Right lung (tissue), 5 donors: ENCODE measurements around the gene GABRG3. TPM values are rescaled to one million over a fixed set of nuclear protein-coding genes. Genes with fewer than 3 reads are reported as not detected.

Source experiments
- DNase-seq, 2 donors: peaks; one replicate each; pipeline ENCODE4 v3.0.0-alpha.2; 2013
- polyA plus RNA-seq, 5 donors: library from polyadenylated mRNA; unstranded; fragments of 120-200 nt; gene quantifications; one replicate each; pipeline versions ENCODE4 v1.2.1 to v1.2.3, GENCODE V29; 2013; ENCODE audit warnings: inconsistent platforms in 1 of 5, low replicate concordance in 1 of 5; ENCODE audit not compliant: insufficient read length in 5 of 5, insufficient read depth in 1 of 5

GABRG3 gene
- polyA plus RNA-seq, 5 donors: 7.1 to 14.1 (median 10.2) TPM

GRCh38 chr15:27061739-27062138, 90.8 kb downstream of the GABRG3 start:
- DNase-seq: no peak

GRCh38 chr15:27062951-27063350, 92.0 kb downstream of the GABRG3 start:
- DNase-seq: peak in 1 of 2 donors; percentile 9

GRCh38 chr15:27064080-27064479, 93.1 kb downstream of the GABRG3 start:
- no peak for DNase-seq

- no peak for DNase-seq
These were observed 94.2 kb downstream of the GABRG3 start for GRCh38 chr15:27065151-27065550.

GRCh38 chr15:27065785-27066184, 94.8 kb downstream of the GABRG3 start:
- no peak for DNase-seq

- no peak for DNase-seq
These were observed 95.5 kb downstream of the GABRG3 start for GRCh38 chr15:27066446-27066845.

GRCh38 chr15:27067175-27067574, 96.2 kb downstream of the GABRG3 start:
- no peak for DNase-seq

GRCh38 chr15:27070841-27071240, 99.9 kb downstream of the GABRG3 start:
- DNase-seq: no peak

- no peak for DNase-seq
These were observed 103.2 kb downstream of the GABRG3 start for GRCh38 chr15:27074179-27074578.

GRCh38 chr15:27077790-27078189, 106.8 kb downstream of the GABRG3 start:
- DNase-seq: no peak

GRCh38 chr15:27081676-27082418, 110.9 kb downstream of the GABRG3 start:
- DNase-seq: no peak

GRCh38 chr15:27082526-27082925, 111.5 kb downstream of the GABRG3 start:
- DNase-seq: no peak

- peak in 1 of 2 donors; percentile 13 for DNase-seq
These were observed 113.9 kb downstream of the GABRG3 start for GRCh38 chr15:27084844-27085243.

- no peak for DNase-seq
These were observed 115.2 kb downstream of the GABRG3 start for GRCh38 chr15:27086149-27086548.

GRCh38 chr15:27086805-27087204, 115.8 kb downstream of the GABRG3 start:
- no peak for DNase-seq

- no peak for DNase-seq
These were observed 116.9 kb downstream of the GABRG3 start for GRCh38 chr15:27087651-27088583.

GRCh38 chr15:27088584-27089232, 117.7 kb downstream of the GABRG3 start:
- DNase-seq: no peak

- no peak for DNase-seq
These were observed 118.2 kb downstream of the GABRG3 start for GRCh38 chr15:27089233-27089586.

GRCh38 chr15:27089676-27090075, 118.7 kb downstream of the GABRG3 start:
- no peak for DNase-seq

GRCh38 chr15:27091270-27091940, 120.4 kb downstream of the GABRG3 start:
- DNase-seq: no peak

GRCh38 chr15:27092390-27092789, 121.4 kb downstream of the GABRG3 start:
- no peak for DNase-seq

GRCh38 chr15:27094235-27094634, 123.3 kb downstream of the GABRG3 start:
- DNase-seq: no peak
